AG09309 (cell line): ENCODE data around the gene PCDH1.

ENCODE experiments used
- DNase-seq: peaks from one replicate; pipeline ENCODE4 v3.0.0-alpha.2; 2010; ENCODE audit warnings: low read depth
- H3K4me3 ChIP-seq: 2 replicates; pipeline ENCODE4 v1.5.1; 2011; ENCODE audit warnings: mild to moderate bottlenecking, low read depth, low read length, moderate library complexity; ENCODE audit not compliant: control insufficient read depth
- CTCF ChIP-seq: IDR thresholded peaks from 2 replicates; pipeline ENCODE4 v1.5.1; 2011; ENCODE audit warnings: mild to moderate bottlenecking, low read depth, low read length, inconsistent platforms; ENCODE audit not compliant: insufficient read depth, control insufficient read depth; ENCODE audit errors: missing control alignments

PCDH1 gene

GRCh38 chr5:141874262-141874964, 3.8 kb downstream of the PCDH1 start:
- no peak for TF ChIP-seq CTCF
- DNase-seq = no peak
- no peak overlapping the region for H3K4me3 ChIP-seq

GRCh38 chr5:141873933-141874261, 4.3 kb downstream of the PCDH1 start:
- H3K4me3 ChIP-seq = no peak overlapping the region
- TF ChIP-seq CTCF = no peak
- no peak for DNase-seq

- H3K4me3 ChIP-seq = no peak overlapping the region
- no peak for TF ChIP-seq CTCF
- DNase-seq = no peak
These were observed 5.5 kb downstream of the PCDH1 start for GRCh38 chr5:141872496-141873356.

GRCh38 chr5:141871870-141872269, 6.3 kb downstream of the PCDH1 start:
- no peak for DNase-seq
- no peak overlapping the region for H3K4me3 ChIP-seq
- no peak for TF ChIP-seq CTCF

- no peak for DNase-seq
- no peak for TF ChIP-seq CTCF
These were observed 7.3 kb downstream of the PCDH1 start for GRCh38 chr5:141870871-141871270.

GRCh38 chr5:141870228-141870627, 8.0 kb downstream of the PCDH1 start:
- H3K4me3 ChIP-seq = no peak overlapping the region
- no peak for TF ChIP-seq CTCF

More at GRCh38 chr5:141870871-141871270, 7.3 kb downstream of the PCDH1 start:
- H3K4me3 ChIP-seq = no peak overlapping the region

More at GRCh38 chr5:141870228-141870627, 8.0 kb downstream of the PCDH1 start:
- no peak for DNase-seq
